Naive thymus-derived CD4-positive, alpha-beta T cell (primary cell): ENCODE results near the gene SAPCD1. TPM values are rescaled to one million over a fixed set of nuclear protein-coding genes. Genes with fewer than 3 reads are reported as not detected.

Experiments
- ATAC-seq: fragments of 150-1000 bp; cut with Tn5 transposase; 2 replicates; pipeline ENCODE4 v1.10.0; 2021; ENCODE audit warnings: mild to moderate bottlenecking, moderate library complexity
- CTCF ChIA-PET: fragments of 350-600 bp; sonication (Branson Sonifier 250); formaldehyde crosslinking; loops from one replicate; lab custom pipeline; 2021; ENCODE audit warnings: antibody characterized with exemption; lab: Charles Lee
- POLR2A ChIA-PET: fragments of 350-600 bp; sonication (Branson Sonifier 250); formaldehyde crosslinking; loops from one replicate; lab custom pipeline; 2021; ENCODE audit warnings: antibody characterized with exemption, inconsistent platforms; lab: Charles Lee
- DNase-seq, 9 donors: peaks; one replicate each; pipeline versions ENCODE4 v3.0.0 to v3.0.0-alpha.2; 2020 to 2022; ENCODE audit warnings: mixed read lengths in 1 of 9
- H3K27ac ChIP-seq: one replicate; pipeline ENCODE4 v1.7.0; 2013; ENCODE audit warnings: mild to moderate bottlenecking, low read depth, low read length, moderate library complexity
- H3K27me3 ChIP-seq, 2 donors: one replicate each; pipeline ENCODE4 v1.7.0; 2013; ENCODE audit warnings: low read length in 2 of 2, mild to moderate bottlenecking in 2 of 2, moderate library complexity in 2 of 2; ENCODE audit not compliant: control insufficient read depth in 2 of 2, insufficient read depth in 2 of 2
- H3K36me3 ChIP-seq, 3 experiments: 1 replicate in 2 of 3; 2 replicates in 1 of 3; pipeline ENCODE4 v1.7.0; 2013; ENCODE audit warnings: low read length in 3 of 3, mild to moderate bottlenecking in 3 of 3, moderate library complexity in 1 of 3; ENCODE audit not compliant: insufficient read depth in 3 of 3, control insufficient read depth in 2 of 3
- H3K4me1 ChIP-seq, 2 donors: one replicate each; pipeline ENCODE4 v1.7.0; 2013; ENCODE audit warnings: low read length in 2 of 2, mild to moderate bottlenecking in 2 of 2, moderate library complexity in 1 of 2; ENCODE audit not compliant: control insufficient read depth in 2 of 2, insufficient read depth in 2 of 2
- H3K4me3 ChIP-seq: 2 replicates; pipeline ENCODE4 v1.7.0; 2013; ENCODE audit warnings: mild to moderate bottlenecking, low read length
- H3K9me3 ChIP-seq, 3 experiments: 1 replicate in 2 of 3; 2 replicates in 1 of 3; pipeline ENCODE4 v1.7.0; 2013; ENCODE audit warnings: low read length in 3 of 3; ENCODE audit not compliant: control insufficient read depth in 2 of 3
- H3K27ac Mint-ChIP-seq, 9 donors: one replicate each; pipeline ENCODE4 v1.8.0; 2020 to 2022; ENCODE audit warnings: mixed read lengths in 9 of 9, mild to moderate bottlenecking in 8 of 9, moderate library complexity in 5 of 9, inconsistent platforms in 2 of 9
- H3K27me3 Mint-ChIP-seq, 5 donors: one replicate each; pipeline ENCODE4 v1.8.0; 2021 to 2022; ENCODE audit warnings: mixed read lengths in 5 of 5, mild to moderate bottlenecking in 1 of 5
- H3K36me3 Mint-ChIP-seq, 5 donors: one replicate each; pipeline ENCODE4 v1.8.0; 2020 to 2022; ENCODE audit warnings: mixed read lengths in 5 of 5, mild to moderate bottlenecking in 3 of 5, inconsistent platforms in 1 of 5
- H3K4me1 Mint-ChIP-seq, 7 donors: one replicate each; pipeline ENCODE4 v1.8.0; 2020 to 2022; ENCODE audit warnings: mixed read lengths in 7 of 7, mild to moderate bottlenecking in 3 of 7, inconsistent platforms in 1 of 7
- H3K4me3 Mint-ChIP-seq, 10 donors: one replicate each; pipeline ENCODE4 v1.8.0; 2020 to 2022; ENCODE audit warnings: mild to moderate bottlenecking in 10 of 10, mixed read lengths in 10 of 10, moderate library complexity in 6 of 10, inconsistent platforms in 2 of 10
- H3K9me3 Mint-ChIP-seq, 11 donors: one replicate each; pipeline ENCODE4 v1.8.0; 2020 to 2022; ENCODE audit warnings: mixed read lengths in 11 of 11, mild to moderate bottlenecking in 4 of 11, inconsistent platforms in 1 of 11, moderate library complexity in 1 of 11
- intact Hi-C, 2 donors: fragments of 100-400 bp; cut with micrococcal nuclease; formaldehyde crosslinking; loops; one replicate each; pipeline ENCODE4 v1.15.1; 2023
- polyA plus RNA-seq, 2 donors: library from polyadenylated mRNA; unstranded; fragments of 300-500 nt; fragmentation: Illumina TruSeq; gene quantifications; one replicate each; pipeline ENCODE4 v1.2.3, GENCODE V29; 2021
- total RNA-seq, 6 experiments: library from RNA in 5 of 6; stranded (reverse) in 5 of 6; gene quantifications; 1 replicate in 5 of 6; 2 replicates in 1 of 6; pipeline ENCODE4 v1.2.3 and lab custom pipeline; 2021 to 2026

Gene SAPCD1
- total and polyA plus RNA-seq, 7 experiments from 2014 or later = 2.3 to 11.1 (median 3.3) TPM; not detected in 2

- peak overlapping the region in 2 of 10 donors; percentile 4 to 44 for H3K4me3 Mint-ChIP-seq
- POLR2A ChIA-PET = interaction anchor here (0.7 kb wide), 3 partner anchors 12 to 1121 kb away, joined by 3 to 4 read pairs (median 4); partner anchors contain the start of gene CLIC1
- intact Hi-C loops = no loop called here
Measured at GRCh38 chr6:31723980-31724691, 38.3 kb upstream of the SAPCD1 start.

DNA sequence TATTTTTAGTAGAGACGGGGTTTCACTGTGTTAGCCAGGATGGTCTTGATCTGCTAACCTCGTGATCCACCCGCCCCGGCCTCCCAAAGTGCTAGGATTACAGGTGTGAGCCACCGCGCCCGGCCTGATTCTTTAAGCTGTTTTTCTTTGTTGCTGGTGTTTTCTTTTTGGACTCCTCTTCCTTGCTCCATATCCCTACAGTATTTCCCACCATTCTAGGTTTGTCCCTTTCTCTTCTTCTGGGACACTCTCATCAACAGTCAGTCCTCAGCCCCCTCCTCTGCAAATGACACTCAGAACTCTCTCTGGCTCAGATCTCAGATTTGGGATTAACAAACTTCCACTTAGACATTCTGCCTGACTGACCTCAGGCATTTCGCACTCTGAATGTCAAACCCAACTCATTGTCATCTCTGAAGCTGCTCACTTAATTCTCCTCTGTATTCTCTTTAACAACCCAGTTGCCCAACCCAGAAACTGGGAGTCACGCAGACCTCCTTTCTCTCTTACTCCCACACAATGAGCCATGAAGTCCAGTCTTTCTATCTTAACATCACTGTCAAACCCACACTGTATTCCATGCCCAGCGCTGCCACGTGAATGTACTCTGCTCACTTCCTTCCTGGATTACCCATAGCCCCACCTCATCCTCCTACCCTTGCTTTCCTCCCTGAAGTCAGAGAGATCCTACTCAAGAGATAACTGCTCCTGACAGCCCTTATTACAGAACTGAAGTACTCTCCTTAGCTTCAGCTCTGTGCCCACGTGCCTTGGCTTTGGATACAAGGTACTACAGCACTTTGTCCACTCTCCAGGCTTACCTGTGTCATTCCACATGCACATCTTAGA, 36.7 kb upstream of the SAPCD1 start:
- H3K4me3 ChIP-seq = no peak overlapping the region
- H3K4me3 Mint-ChIP-seq = peak overlapping the region in 2 of 10 donors; percentile 1 to 20
- peak overlapping the region in 5 of 9 donors; percentile 7 to 25 (median 9) for H3K27ac Mint-ChIP-seq
- no peaks in the 10 kb centered on the region for H3K9me3 ChIP-seq
- CTCF ChIA-PET = interaction anchor here (0.8 to 1.2 kb wide), 2 partner anchors 8 to 53 kb away, joined by 3 read pairs; no protein-coding TSS in a partner anchor
- intact Hi-C loops = no loop called here
- H3K36me3 Mint-ChIP-seq = peaks cover 0 to 19% (median 0%) of the 10 kb centered on the region in 5 donors
- H3K27me3 Mint-ChIP-seq = peaks cover 0 to 2% (median 0%) of the 10 kb centered on the region in 5 donors
- POLR2A ChIA-PET = interaction anchor here (0.6 to 1.3 kb wide), 3 partner anchors 10 to 144 kb away, joined by 3 read pairs; no protein-coding TSS in a partner anchor
- peaks cover 9 to 13% of the 10 kb centered on the region in 2 donors for H3K4me1 ChIP-seq
- no peak for ATAC-seq
- no peaks in the 10 kb centered on the region for H3K27me3 ChIP-seq
- H3K36me3 ChIP-seq = no peaks in the 10 kb centered on the region
- peaks cover 28 to 58% (median 45%) of the 10 kb centered on the region in 7 donors for H3K4me1 Mint-ChIP-seq
- H3K27ac ChIP-seq = no peak overlapping the region
- H3K9me3 Mint-ChIP-seq = no peaks in the 10 kb centered on the region
- no peak for DNase-seq

More at GRCh38 chr6:31723980-31724691, 38.3 kb upstream of the SAPCD1 start:
- peak overlapping the region in 1 of 9 donors; percentile 62 for H3K27ac Mint-ChIP-seq
- H3K4me1 Mint-ChIP-seq = peaks cover 28 to 48% (median 36%) of the 10 kb centered on the region in 7 donors
- no peak overlapping the region for H3K4me3 ChIP-seq
- H3K9me3 Mint-ChIP-seq = no peaks in the 10 kb centered on the region
- CTCF ChIA-PET = interaction anchor here (0.6 kb wide), 2 partner anchors 107 to 1838 kb away, joined by 3 read pairs; no protein-coding TSS in a partner anchor
- H3K27ac ChIP-seq = no peak overlapping the region
- H3K36me3 Mint-ChIP-seq = peaks cover 0 to 15% (median 0%) of the 10 kb centered on the region in 5 donors
- peaks cover 0 to 6% (median 0%) of the 10 kb centered on the region in 5 donors for H3K27me3 Mint-ChIP-seq
- H3K27me3 ChIP-seq = no peaks in the 10 kb centered on the region
- H3K36me3 ChIP-seq = no peaks in the 10 kb centered on the region
- H3K9me3 ChIP-seq = no peaks in the 10 kb centered on the region
- DNase-seq (no peak), ATAC-seq (no peak)
- peaks cover 4 to 13% of the 10 kb centered on the region in 2 donors for H3K4me1 ChIP-seq

DNA sequence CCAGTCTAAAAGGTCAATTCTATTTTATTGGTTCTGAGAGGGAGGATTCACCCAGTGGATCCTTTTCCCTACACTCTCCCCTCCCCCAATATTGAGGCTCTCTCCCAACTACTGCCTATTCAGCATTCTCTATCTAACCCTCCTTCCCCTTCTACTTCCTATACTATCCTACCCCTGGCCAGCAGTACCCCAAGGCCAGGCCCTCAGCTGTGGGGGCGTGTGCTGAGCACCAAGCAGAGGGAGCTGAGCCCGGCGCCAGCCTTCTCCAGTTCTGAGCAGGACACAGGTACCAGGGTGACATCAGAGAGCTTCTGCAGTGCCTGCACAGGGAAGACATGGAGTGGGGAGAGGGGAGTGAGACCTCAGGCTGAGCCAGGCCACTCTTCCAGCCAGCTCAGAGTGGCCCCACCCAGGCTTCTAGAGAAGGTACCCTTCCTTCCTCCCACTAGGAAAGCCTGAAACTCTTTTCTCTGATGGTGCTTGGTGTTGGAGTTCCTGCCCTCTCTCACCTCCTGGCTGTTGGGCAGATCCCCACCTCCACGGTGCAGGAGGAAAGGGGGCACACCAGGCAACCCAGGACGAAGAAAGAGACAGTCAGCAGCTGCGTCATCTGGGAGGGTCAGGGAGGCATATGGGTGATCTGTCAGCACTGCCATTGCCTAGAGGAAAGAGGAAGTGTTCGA, 35.3 kb upstream of the SAPCD1 start:
- ATAC-seq (peak; percentile 67), DNase-seq (no peak)
- H3K4me1 Mint-ChIP-seq = peaks cover 28 to 58% (median 48%) of the 10 kb centered on the region in 7 donors
- H3K9me3 Mint-ChIP-seq = no peaks in the 10 kb centered on the region
- ChIA-PET POLR2A (interaction anchor here (0.5 to 2.0 kb wide), 7 partner anchors 11 to 112 kb away, joined by 3 to 7 read pairs (median 4); partner anchors contain the start of gene LSM2), CTCF (interaction anchor here (1.0 to 4.2 kb wide), 5 partner anchors 9 to 103 kb away, joined by 3 to 30 read pairs (median 13); partner anchors contain the start of genes MSH5 and VARS1)
- Histone ChIP-seq H3K36me3 (peaks cover 4 to 9% (median 7%) of the 10 kb centered on the region in 3 experiments), H3K27me3 (no peaks in the 10 kb centered on the region), H3K9me3 (no peaks in the 10 kb centered on the region), H3K4me3 (no peak overlapping the region), H3K27ac (no peak overlapping the region), H3K4me1 (peaks cover 9 to 13% of the 10 kb centered on the region in 2 donors)
- H3K27ac Mint-ChIP-seq = peak overlapping the region; percentile 1 to 85 (median 63)
- H3K27me3 Mint-ChIP-seq = no peaks in the 10 kb centered on the region
- H3K36me3 Mint-ChIP-seq = peaks cover 0 to 25% (median 5%) of the 10 kb centered on the region in 5 donors
- H3K4me3 Mint-ChIP-seq = peak overlapping the region; percentile 51 to 81 (median 65)
- intact Hi-C loops = no loop called here

- H3K4me1 ChIP-seq = peaks cover 9 to 13% of the 10 kb centered on the region in 2 donors
- Mint-ChIP-seq H3K27me3 (no peaks in the 10 kb centered on the region), H3K27ac (peak overlapping the region; percentile 36 to 85 (median 63)), H3K4me1 (peaks cover 28 to 59% (median 49%) of the 10 kb centered on the region in 7 donors), H3K9me3 (no peaks in the 10 kb centered on the region), H3K36me3 (peaks cover 0 to 28% (median 5%) of the 10 kb centered on the region in 5 donors), H3K4me3 (peak overlapping the region; percentile 68 to 100 (median 94))
- intact Hi-C loops = loop anchor here in 1 of 2 donors (2.0 kb wide), 2 partner anchors 89 to 231 kb away; partner anchors contain the start of genes NELFE and SKIC2
- ATAC-seq = peak; percentile 10
- H3K4me3 ChIP-seq = no peak overlapping the region
- peak in 1 of 9 donors; percentile 20 for DNase-seq
- peaks cover 5 to 13% (median 13%) of the 10 kb centered on the region in 3 experiments for H3K36me3 ChIP-seq
- no peaks in the 10 kb centered on the region for H3K27me3 ChIP-seq
- peak overlapping the region; percentile 1 for H3K27ac ChIP-seq
- H3K9me3 ChIP-seq = no peaks in the 10 kb centered on the region
- ChIA-PET CTCF (interaction anchor here (1.2 to 4.2 kb wide), 6 partner anchors 8 to 224 kb away, joined by 3 to 30 read pairs (median 14); partner anchors contain the start of genes MSH5 and VARS1), POLR2A (interaction anchor here (0.5 to 4.6 kb wide), 11 partner anchors 9 to 111 kb away, joined by 3 to 33 read pairs (median 4); partner anchors contain the start of genes HSPA1B and LSM2)
Measured at GRCh38 chr6:31727717-31728671, 34.5 kb upstream of the SAPCD1 start.
